Measurements from ENCODE around the gene TMEM214.

Gene TMEM214

DNA sequence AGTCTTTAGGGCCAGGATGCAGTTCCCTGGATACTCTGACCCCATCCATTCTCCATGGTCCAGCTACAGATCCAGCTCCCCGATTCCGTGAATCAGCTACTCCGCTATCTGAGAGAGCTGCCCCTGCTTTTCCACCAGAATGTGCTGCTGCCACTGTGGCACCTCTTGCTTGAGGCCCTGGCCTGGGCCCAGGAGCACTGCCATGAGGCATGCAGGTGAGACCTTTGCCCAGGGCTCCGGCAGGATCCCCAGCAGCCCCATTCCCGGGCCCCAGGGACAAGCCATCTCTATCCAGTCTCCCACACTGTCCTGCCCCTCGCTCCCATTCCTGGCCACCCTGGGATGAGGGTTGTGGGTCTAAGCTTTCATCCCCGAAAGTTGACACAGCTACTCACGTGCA, 7.5 kb downstream of the TMEM214 start:
- DNase-seq (ENCODE audit: low read depth in 2 of 2): no peak

GRCh38 chr2:27041752-27042151, 9.0 kb downstream of the TMEM214 start:
- no peak for DNase-seq (ENCODE audit: low read depth in 2 of 2)

DNA sequence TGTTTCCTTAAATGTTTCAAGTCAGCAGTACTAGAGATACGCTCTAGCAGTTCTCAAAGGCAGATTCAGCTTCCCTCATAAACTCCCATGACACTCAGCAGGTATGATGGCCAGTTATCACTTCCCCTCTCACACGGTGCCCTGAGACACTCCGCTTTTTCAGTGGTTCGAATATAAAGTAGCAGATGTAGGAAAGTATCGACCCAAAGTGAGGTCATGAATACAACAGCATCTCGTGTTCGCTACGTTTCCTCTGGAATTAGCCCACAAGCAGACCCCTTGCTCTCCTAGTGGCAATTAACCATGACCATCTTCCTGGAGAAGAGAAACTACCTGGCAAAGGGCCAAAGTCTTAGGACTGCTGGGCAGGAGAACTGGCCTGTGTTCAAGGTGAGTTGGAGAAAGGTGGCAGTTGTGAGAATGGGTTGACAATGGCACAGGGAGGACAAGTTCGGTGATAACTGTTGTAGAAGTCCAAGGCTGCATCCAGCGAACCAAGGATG, 9.4 kb downstream of the TMEM214 start:
- no peak for DNase-seq (ENCODE audit: low read depth in 2 of 2)

- no peak for DNase-seq (ENCODE audit: low read depth in 2 of 2)
Observed at GRCh38 chr2:27042985-27043634, 10.3 kb downstream of the TMEM214 start.

GRCh38 chr2:27049422-27050280, 16.9 kb downstream of the TMEM214 start:
- DNase-seq (ENCODE audit: low read depth in 2 of 2): peak in 1 of 2 donors; percentile 24

DNA sequence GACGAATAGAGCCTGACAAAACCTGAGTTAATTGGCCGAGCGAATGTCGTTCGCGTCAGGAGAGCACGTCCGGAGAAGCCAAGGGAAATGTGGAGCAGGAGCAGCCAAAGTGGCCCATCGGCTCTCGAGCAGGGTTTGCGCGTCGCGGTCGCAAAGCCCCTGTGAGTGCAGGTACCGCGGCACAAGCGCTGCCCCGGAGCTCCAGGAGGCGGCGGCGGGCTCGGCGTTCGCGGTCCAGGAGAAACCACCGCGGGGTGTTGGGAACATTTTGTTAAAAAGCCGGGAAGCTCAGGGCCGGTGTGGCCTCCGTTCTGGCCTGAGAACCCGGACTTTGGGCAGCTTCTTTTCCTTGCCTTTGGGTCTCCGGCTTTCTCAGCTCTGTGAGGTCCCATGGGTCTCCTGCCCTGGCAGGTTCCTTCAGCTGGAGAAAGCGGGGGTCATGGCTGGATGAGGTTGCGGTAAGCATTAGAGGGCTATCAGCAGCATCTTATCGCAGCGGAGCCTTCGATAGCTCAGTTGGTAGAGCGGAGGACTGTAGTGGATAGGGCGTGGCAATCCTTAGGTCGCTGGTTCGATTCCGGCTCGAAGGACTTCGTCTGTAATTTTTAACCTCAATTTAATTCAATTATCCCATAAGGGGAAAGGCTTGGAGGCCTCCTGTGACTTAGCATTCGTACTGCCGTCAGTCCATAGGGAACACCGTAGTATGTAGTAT, 17.7 kb downstream of the TMEM214 start:
- DNase-seq (ENCODE audit: low read depth in 2 of 2): peak; percentile 89 to 90

DNA sequence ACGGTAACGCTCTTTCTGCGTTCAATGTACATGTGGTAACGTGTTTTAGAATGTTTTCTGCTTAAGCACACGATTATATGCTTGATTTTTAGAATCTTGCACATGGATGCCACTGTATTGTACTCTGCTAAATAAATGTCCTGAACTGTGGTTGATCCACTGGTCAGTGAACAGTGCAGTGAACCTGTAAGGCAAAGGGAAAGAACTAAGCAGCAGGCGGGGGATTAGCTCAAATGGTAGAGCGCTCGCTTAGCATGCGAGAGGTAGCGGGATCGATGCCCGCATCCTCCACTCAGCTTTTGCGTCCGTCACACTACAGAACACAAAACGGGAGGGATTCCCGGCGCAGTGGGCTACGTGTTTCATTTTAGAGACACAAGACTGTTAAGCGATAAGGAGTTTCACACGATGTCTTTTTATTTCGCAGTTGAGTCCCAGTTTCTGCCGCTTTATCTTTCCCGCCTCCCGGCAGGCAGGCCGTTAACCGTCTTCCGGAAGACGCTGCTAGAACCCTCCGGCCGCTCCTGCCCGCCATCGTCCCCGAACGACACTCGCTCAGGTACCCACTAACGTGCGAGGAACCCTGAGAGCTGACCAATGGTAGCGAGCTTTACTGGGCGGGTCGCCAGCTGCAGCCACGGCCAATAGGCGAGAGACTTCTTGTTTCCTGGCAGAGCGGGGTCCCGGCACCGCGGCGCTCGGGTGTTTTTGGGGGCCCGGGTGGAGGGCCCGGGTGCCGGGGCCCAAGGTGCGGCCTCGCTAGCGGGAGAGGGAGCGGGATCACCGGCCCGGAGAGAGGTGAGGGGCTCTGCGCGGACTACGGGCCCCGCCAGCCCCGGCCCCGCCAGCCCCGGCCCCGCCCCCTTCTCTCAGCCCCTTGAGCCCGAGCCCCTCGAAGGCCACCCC, 18.5 kb downstream of the TMEM214 start, which contains the start of gene AGBL5:
AGBL5 (plus strand) TSS at position 673 of the 906 bp plus-strand sequence. CDS start 1,291 bp downstream, outside the sequence.
- DNase-seq (ENCODE audit: low read depth in 2 of 2): peak; percentile 94

DNA sequence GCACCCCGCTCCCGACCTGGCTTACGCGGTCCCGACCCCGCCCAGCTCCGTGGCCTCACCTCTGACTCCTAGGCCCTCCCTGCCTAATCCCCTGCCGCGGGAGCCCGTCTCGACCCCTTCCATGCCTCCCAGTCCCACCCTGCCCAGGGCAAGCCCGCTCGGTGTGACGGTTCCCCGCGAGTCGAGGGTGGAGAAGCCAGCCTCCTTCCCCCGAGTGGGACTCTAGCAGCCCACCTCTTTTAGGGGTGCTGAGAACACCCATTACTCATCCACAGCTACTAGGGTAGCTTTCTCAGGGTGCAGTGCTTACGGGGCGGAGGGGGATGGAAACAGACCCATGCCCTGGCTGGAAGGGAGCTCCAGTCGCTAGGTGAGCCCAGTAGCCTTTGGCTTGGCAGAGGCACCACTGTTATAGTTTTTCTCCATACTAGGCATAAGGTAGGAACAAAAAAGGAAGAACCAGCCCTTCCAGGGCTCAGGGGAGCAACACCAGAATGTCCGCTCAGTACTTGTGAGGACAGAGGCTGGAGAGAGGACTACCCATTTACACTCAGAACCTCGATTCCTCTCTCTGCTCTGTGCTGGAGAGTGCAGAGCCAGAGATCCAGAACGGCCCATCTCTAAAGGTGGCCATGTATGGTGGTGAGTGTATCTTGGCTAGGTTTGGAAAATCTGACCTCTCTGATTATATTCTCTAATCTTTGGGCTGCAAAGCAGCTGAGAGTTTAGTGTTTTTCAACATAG, 19.3 kb downstream of the TMEM214 start:
- DNase-seq (ENCODE audit: low read depth in 2 of 2): peak in 1 of 2 donors; percentile 12

DNA sequence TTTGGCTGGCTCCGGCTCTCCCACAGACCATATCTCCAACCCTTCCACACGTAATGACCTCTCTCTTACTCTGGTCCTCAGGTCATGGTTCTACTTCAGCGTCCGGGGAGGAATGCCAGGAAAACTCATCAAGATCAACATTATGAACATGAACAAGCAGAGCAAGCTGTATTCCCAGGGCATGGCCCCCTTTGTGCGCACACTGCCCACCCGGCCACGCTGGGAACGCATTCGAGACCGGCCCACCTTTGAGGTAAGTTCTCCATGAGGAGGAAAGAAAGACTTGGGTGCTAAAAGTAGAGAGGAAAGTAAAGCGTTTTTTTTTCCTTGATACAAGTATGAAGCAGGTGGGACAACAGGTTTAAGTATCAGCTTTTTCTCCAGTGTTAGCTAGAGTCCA, 20.6 kb downstream of the TMEM214 start:
- no peak for DNase-seq (ENCODE audit: low read depth in 2 of 2)

DNA sequence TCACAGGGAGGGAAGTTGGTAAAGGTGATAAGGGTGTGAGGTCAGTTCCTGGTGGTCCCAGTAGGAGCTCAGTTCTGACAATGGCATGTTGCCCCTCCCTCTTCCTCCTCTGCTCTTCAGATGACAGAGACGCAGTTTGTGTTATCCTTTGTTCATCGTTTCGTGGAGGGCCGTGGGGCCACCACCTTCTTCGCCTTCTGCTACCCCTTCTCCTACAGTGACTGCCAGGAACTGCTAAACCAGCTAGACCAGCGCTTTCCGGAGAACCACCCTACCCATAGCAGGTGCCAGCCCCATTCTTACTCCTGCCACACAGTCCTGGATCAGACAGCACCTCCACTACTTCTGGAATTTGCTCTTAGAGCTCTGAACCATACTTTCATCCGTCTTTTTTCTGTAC, 21.0 kb downstream of the TMEM214 start:
- no peak for DNase-seq (ENCODE audit: low read depth in 2 of 2)

- DNase-seq (ENCODE audit: low read depth in 2 of 2): no peak
Observed at GRCh38 chr2:27054721-27055120, 22.0 kb downstream of the TMEM214 start.

DNA sequence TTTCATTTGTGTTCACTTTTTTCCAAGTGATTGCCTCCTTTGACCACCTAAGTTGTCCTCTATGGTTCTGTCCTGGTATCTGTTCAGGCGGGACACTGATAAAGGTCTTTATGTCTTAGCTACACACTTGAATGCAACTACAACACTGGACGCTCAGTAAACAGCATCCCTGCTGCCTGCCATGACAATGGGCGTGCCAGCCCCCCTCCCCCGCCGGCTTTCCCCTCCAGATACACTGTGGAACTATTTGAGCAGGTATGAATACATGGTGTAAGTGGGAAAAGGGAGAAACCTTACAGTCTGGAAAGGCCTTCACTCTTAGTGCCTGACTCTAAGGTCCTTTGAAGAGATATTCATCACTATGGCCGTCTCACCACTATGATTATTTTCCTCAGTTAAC, 24.4 kb downstream of the TMEM214 start:
- DNase-seq (ENCODE audit: low read depth in 2 of 2): no peak

- DNase-seq (ENCODE audit: low read depth in 2 of 2): no peak
Observed at GRCh38 chr2:27058210-27058609, 25.4 kb downstream of the TMEM214 start.

GRCh38 chr2:27059141-27059820, 26.5 kb downstream of the TMEM214 start:
- DNase-seq (ENCODE audit: low read depth in 2 of 2): no peak

GRCh38 chr2:27060323-27060722, 27.6 kb downstream of the TMEM214 start:
- no peak for DNase-seq (ENCODE audit: low read depth in 2 of 2)

GRCh38 chr2:27065128-27065527, 32.4 kb downstream of the TMEM214 start:
- DNase-seq (ENCODE audit: low read depth in 2 of 2): no peak

- DNase-seq (ENCODE audit: low read depth in 2 of 2): no peak
Observed at GRCh38 chr2:27067385-27067784, 34.6 kb downstream of the TMEM214 start.

DNA sequence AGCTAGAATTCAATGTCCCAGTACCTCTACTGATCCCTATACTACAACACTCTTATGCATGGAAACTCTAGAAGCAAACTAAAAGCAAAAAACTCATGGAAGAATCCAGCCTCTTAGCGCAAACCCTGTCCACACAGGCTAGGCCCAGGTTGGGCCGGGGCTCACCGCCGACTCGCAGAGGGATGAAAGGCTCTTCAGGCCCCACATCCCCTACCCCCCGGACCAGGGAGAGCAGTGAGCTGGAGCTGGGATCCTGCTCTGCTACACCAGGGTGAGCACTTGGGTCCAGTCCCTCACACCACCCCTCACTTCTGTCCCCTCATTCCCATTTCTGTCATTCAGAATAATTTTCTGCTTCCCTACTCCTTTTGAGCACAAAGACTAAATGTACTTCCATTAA, 36.7 kb downstream of the TMEM214 start:
- DNase-seq (ENCODE audit: low read depth in 2 of 2): no peak

DNA sequence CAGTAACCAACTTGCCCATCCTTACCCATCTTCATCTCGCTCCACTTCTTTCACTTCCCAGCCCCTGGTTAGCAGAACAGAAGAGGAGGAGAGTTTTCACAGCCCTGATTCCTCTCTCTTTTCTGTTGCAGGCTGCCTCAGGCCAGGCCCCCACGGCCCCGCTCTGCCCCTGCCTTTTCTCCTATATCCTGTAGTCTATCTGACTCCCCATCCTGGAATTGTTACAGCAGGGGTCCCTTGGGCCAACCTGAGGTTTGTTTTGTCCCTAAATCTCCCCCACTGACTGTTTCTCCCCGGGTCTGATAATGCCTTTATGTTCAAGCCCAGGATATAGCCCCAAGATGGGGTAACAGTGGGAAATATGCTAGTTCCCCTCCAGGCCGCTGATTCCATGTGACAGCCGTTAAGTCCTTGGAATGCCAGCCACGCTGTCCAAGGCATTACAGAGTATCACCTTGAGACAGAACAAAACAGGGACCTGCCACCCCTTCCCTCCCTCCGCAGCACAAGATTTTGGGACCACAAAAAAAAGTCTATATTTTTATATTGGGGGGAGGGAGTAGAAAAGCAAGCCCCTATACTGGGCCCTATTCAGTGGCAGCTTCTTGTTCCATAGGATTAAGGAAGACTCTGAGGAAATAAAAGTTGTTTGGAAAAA, 37.3 kb downstream of the TMEM214 start:
- DNase-seq (ENCODE audit: low read depth in 2 of 2): no peak
